Colonic mucosa (tissue), 2 donors: ENCODE measurements around the gene TLX3. TPM values are rescaled to one million over a fixed set of nuclear protein-coding genes. Genes with fewer than 3 reads are reported as not detected.

Experiments
- total RNA-seq, 2 donors: library from RNA; stranded (reverse); fragmentation: NEBNext Ultra II Directional in 1 of 2; extraction: Animal tissue kit (Norgen Biotek cat#: 25700) in 1 of 2; gene quantifications; one replicate each; pipeline ENCODE4 v1.2.1, GENCODE V29; 2021
- donor health status: DM: no; HTN: no; CAD: no.
- donor health status: DM: no; HTN: no; CAD: no.

Gene TLX3
- total RNA-seq, 2 donors from 2014 or later = not detected

Other genes starting within 250 kb of the TLX3 start
- gene NPM1, start 78.6 kb downstream of the TLX3 start, total RNA-seq = 100 to 1,000 TPM; 558 to 996 TPM
- under 1 TPM in 1 of 2 donors, not detected in 1; 0.35 TPM for gene FGF18, start 110.4 kb downstream of the TLX3 start, total RNA-seq